CD4-positive, alpha-beta memory T cell (primary cell): ENCODE results near the gene ROBO1. TPM values are rescaled to one million over a fixed set of nuclear protein-coding genes. Genes with fewer than 3 reads are reported as not detected.

Experiments
- CTCF ChIA-PET: fragments of 350-600 bp; sonication (Branson Sonifier 250); formaldehyde crosslinking; loops from one replicate; lab custom pipeline; 2021; ENCODE audit warnings: inconsistent platforms; ENCODE audit not compliant: partially characterized antibody; lab: Charles Lee
- POLR2A ChIA-PET: fragments of 350-600 bp; sonication (Branson Sonifier 250); formaldehyde crosslinking; loops from one replicate; lab custom pipeline; 2021; ENCODE audit not compliant: partially characterized antibody; lab: Charles Lee
- DNase-seq, 5 donors: peaks; one replicate each; pipeline versions ENCODE4 v3.0.0 to v3.0.0-alpha.2; 2020 to 2022; ENCODE audit warnings: mixed read lengths in 1 of 5
- H3K27ac ChIP-seq: one replicate; pipeline ENCODE4 v1.7.0; 2013; ENCODE audit warnings: low read depth, low read length
- H3K27me3 ChIP-seq: 2 replicates; pipeline ENCODE4 v1.7.0; 2013; ENCODE audit warnings: mild to moderate bottlenecking, low read length, moderate library complexity; ENCODE audit not compliant: insufficient read depth
- H3K36me3 ChIP-seq: 2 replicates; pipeline ENCODE4 v1.7.0; 2013; ENCODE audit warnings: mild to moderate bottlenecking, low read length, moderate library complexity; ENCODE audit not compliant: insufficient read depth
- H3K4me1 ChIP-seq: 2 replicates; pipeline ENCODE4 v1.7.0; 2013; ENCODE audit warnings: mild to moderate bottlenecking, low read length, moderate library complexity; ENCODE audit not compliant: insufficient read depth
- H3K4me3 ChIP-seq, 2 donors: one replicate each; pipeline ENCODE4 v1.7.0; 2013; ENCODE audit warnings: low read length in 2 of 2, mild to moderate bottlenecking in 1 of 2
- H3K9me3 ChIP-seq, 2 donors: one replicate each; pipeline ENCODE4 v1.7.0; 2013; ENCODE audit warnings: low read length in 2 of 2, control low read depth in 1 of 2; ENCODE audit not compliant: control insufficient read depth in 1 of 2
- H3K27ac Mint-ChIP-seq, 7 donors: one replicate each; pipeline ENCODE4 v1.8.0; 2020 to 2021; ENCODE audit warnings: mixed read lengths in 7 of 7, mild to moderate bottlenecking in 6 of 7, inconsistent platforms in 3 of 7, moderate library complexity in 3 of 7
- H3K27me3 Mint-ChIP-seq, 2 donors: one replicate each; pipeline ENCODE4 v1.8.0; 2020 to 2021; ENCODE audit warnings: mixed read lengths in 2 of 2
- H3K36me3 Mint-ChIP-seq, 2 donors: one replicate each; pipeline ENCODE4 v1.8.0; 2020 to 2021; ENCODE audit warnings: mixed read lengths in 2 of 2, inconsistent platforms in 1 of 2, mild to moderate bottlenecking in 1 of 2
- H3K4me1 Mint-ChIP-seq, 4 donors: one replicate each; pipeline ENCODE4 v1.8.0; 2020 to 2021; ENCODE audit warnings: mixed read lengths in 4 of 4, mild to moderate bottlenecking in 1 of 4
- H3K4me3 Mint-ChIP-seq, 8 donors: one replicate each; pipeline ENCODE4 v1.8.0; 2020 to 2021; ENCODE audit warnings: mixed read lengths in 8 of 8, mild to moderate bottlenecking in 7 of 8, moderate library complexity in 6 of 8, inconsistent platforms in 3 of 8
- H3K9me3 Mint-ChIP-seq, 8 donors: one replicate each; pipeline ENCODE4 v1.8.0; 2020 to 2021; ENCODE audit warnings: mixed read lengths in 8 of 8, mild to moderate bottlenecking in 5 of 8, inconsistent platforms in 3 of 8, moderate library complexity in 1 of 8
- intact Hi-C: fragments of 100-400 bp; cut with micrococcal nuclease; formaldehyde crosslinking; loops from one replicate; pipeline ENCODE4 v1.15.1; 2023
- polyA plus RNA-seq, 2 donors: library from polyadenylated mRNA; unstranded; fragments of 300-500 nt; fragmentation: Illumina TruSeq; gene quantifications; one replicate each; pipeline ENCODE4 v1.2.3, GENCODE V29; 2021
- total RNA-seq, 2 experiments: library from RNA; stranded (reverse); gene quantifications; one replicate each; pipeline ENCODE4 v1.2.3, GENCODE V29; 2021

The ROBO1 gene
- total and polyA plus RNA-seq, 4 experiments from 2014 or later, result not detected

DNA sequence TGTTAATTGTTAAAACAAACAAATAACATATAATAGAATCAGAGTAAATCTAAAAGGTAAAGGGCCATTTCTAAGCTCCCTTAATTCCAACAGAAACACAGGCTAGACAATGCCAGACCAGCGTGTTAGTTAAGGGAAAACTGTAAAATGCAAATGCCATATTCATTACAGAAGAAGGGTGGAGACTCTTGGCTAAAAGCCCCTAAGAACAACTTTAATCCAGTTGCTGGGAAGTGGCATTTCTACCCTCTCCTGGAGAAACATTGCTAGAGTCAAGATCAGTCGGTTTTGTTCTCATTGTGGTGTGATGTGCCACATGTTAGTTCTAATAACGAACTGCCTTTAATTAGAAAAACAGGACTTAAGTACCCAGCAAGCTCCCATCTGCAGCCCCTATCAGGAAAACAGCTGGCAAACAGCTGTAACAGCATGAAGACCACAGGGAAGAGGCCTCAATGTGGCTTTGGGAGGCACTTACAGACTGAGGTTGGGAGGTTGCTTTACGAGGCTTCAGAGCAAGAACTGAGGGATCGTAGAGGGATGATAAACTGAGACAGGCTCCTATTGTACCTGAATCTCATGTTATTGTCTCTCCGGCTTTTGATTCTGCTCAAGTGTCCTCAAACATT lies 1134.8 kb downstream of the ROBO1 start:
- Mint-ChIP-seq H3K27ac (no peak overlapping the region), H3K9me3 (peaks cover 0 to 5% (median 2%) of the 10 kb centered on the region in 8 donors), H3K36me3 (no peaks in the 10 kb centered on the region), H3K27me3 (no peaks in the 10 kb centered on the region), H3K4me1 (no peaks in the 10 kb centered on the region), H3K4me3 (no peak overlapping the region)
- H3K4me1 ChIP-seq, result no peaks in the 10 kb centered on the region
- POLR2A ChIA-PET, result no interaction called here
- CTCF ChIA-PET, result no interaction called here
- no peaks in the 10 kb centered on the region for H3K27me3 ChIP-seq
- no peaks in the 10 kb centered on the region for H3K9me3 ChIP-seq
- H3K4me3 ChIP-seq, result no peak overlapping the region
- no peak overlapping the region for H3K27ac ChIP-seq
- DNase-seq, result no peak
- intact Hi-C loops, result no loop called here
- no peaks in the 10 kb centered on the region for H3K36me3 ChIP-seq

DNA sequence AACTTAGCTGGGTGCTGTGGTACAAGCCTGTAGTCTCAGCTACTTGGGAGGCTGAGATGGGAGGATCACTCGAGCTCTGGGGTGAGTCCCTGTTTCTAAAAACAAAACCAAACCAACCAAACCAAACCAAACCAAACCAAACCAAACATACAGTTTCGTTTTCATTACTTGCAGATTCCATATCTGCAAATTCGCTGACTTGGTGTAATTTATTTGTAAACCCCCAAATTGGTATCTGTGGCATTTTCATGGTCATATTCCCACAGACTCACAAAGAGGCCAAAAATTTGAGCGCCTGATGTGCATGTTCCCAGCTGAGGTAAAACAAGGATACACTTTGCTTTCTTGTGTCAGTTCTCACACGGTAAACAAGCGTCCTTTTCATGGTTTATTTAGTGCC lies 1138.3 kb downstream of the ROBO1 start:
- ChIA-PET POLR2A (no interaction called here), CTCF (no interaction called here)
- intact Hi-C loops, result no loop called here
- H3K4me1 Mint-ChIP-seq, result no peaks in the 10 kb centered on the region
- H3K9me3 Mint-ChIP-seq, result peaks cover 0 to 5% (median 2%) of the 10 kb centered on the region in 8 donors
- no peaks in the 10 kb centered on the region for H3K36me3 Mint-ChIP-seq
- Histone ChIP-seq H3K4me3 (no peak overlapping the region), H3K9me3 (no peaks in the 10 kb centered on the region), H3K36me3 (no peaks in the 10 kb centered on the region), H3K27me3 (no peaks in the 10 kb centered on the region), H3K27ac (no peak overlapping the region), H3K4me1 (no peaks in the 10 kb centered on the region)
- no peak overlapping the region for H3K4me3 Mint-ChIP-seq
- no peak for DNase-seq
- H3K27ac Mint-ChIP-seq, result no peak overlapping the region
- no peaks in the 10 kb centered on the region for H3K27me3 Mint-ChIP-seq

GRCh38 chr3:78621061-78621716 lies 1146.6 kb downstream of the ROBO1 start:
- intact Hi-C loops, result no loop called here

DNA sequence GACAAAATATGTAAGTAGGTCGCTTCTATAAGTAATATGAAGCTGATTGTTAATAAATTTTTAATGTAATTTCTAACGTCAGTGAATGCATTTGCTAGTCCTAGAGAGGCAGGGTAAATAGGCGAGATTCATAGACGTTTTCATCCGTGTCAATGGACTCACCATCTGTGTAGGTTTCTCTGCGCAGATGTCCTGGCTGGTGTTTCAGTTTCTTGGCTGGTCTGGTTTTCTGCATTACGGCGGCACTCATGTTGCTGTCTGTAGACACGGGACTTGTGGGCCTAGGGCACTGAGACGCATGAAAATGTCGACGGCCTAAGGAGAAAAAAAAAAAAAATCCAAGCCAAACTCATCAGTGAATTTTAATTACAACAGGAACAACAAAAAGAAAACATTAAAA lies 1153.3 kb downstream of the ROBO1 start:
- Mint-ChIP-seq H3K27ac (no peak overlapping the region), H3K36me3 (no peaks in the 10 kb centered on the region), H3K9me3 (peaks cover 0 to 6% (median 1%) of the 10 kb centered on the region in 8 donors), H3K4me3 (peak overlapping the region in 1 of 8 donors; percentile 31), H3K4me1 (no peaks in the 10 kb centered on the region), H3K27me3 (no peaks in the 10 kb centered on the region)
- ChIA-PET POLR2A (no interaction called here), CTCF (interaction anchor here (2.4 kb wide), 1 partner anchor 22 kb away, joined by 4 read pairs; no protein-coding TSS in a partner anchor)
- Histone ChIP-seq H3K4me1 (no peaks in the 10 kb centered on the region), H3K27ac (no peak overlapping the region), H3K9me3 (no peaks in the 10 kb centered on the region), H3K4me3 (no peak overlapping the region), H3K36me3 (no peaks in the 10 kb centered on the region), H3K27me3 (no peaks in the 10 kb centered on the region)
- intact Hi-C loops, result no loop called here
- DNase-seq, result no peak

More at GRCh38 chr3:78621061-78621716, 1146.6 kb downstream of the ROBO1 start:
- Mint-ChIP-seq H3K27ac (no peak overlapping the region), H3K4me3 (no peak overlapping the region), H3K27me3 (no peaks in the 10 kb centered on the region), H3K4me1 (no peaks in the 10 kb centered on the region), H3K36me3 (no peaks in the 10 kb centered on the region), H3K9me3 (peaks cover 0 to 6% (median 1%) of the 10 kb centered on the region in 8 donors)
- H3K4me3 ChIP-seq, result no peak overlapping the region
- no peaks in the 10 kb centered on the region for H3K27me3 ChIP-seq
- DNase-seq, result no peak
- H3K27ac ChIP-seq, result no peak overlapping the region
- CTCF ChIA-PET, result no interaction called here
- no peaks in the 10 kb centered on the region for H3K4me1 ChIP-seq
- no peaks in the 10 kb centered on the region for H3K36me3 ChIP-seq
- H3K9me3 ChIP-seq, result no peaks in the 10 kb centered on the region
- POLR2A ChIA-PET, result no interaction called here

GRCh38 chr3:78613421-78613879 lies 1154.3 kb downstream of the ROBO1 start:
- Mint-ChIP-seq H3K27me3 (no peaks in the 10 kb centered on the region), H3K4me1 (no peaks in the 10 kb centered on the region), H3K27ac (no peak overlapping the region), H3K9me3 (peaks cover 0 to 4% (median 0%) of the 10 kb centered on the region in 8 donors), H3K36me3 (no peaks in the 10 kb centered on the region), H3K4me3 (no peak overlapping the region)
- ChIA-PET POLR2A (no interaction called here), CTCF (no interaction called here)
- Histone ChIP-seq H3K4me1 (no peaks in the 10 kb centered on the region), H3K4me3 (no peak overlapping the region), H3K9me3 (no peaks in the 10 kb centered on the region), H3K27ac (no peak overlapping the region), H3K36me3 (no peaks in the 10 kb centered on the region), H3K27me3 (no peaks in the 10 kb centered on the region)
- intact Hi-C loops, result no loop called here
- no peak for DNase-seq

DNA sequence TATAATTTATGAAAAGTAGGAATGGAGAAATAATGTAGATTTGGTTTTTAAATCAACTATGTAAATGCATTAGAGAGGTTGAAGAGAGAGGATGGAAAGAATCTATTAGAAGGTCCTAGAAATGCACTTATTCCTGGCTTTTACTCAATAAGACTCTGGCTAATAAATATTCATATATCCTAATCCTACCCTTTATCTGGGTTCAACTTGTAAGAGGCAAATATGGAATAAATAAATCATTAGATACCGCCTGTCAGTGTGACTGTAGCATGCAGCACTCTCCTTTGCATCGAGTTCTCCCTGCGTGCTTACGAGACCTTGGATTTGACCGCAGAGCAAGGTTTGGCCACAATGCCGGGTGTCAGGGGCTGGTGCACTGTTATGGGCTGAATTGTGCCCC lies 1156.5 kb downstream of the ROBO1 start:
- no peaks in the 10 kb centered on the region for H3K4me1 Mint-ChIP-seq
- no peak overlapping the region for H3K4me3 Mint-ChIP-seq
- H3K27ac Mint-ChIP-seq, result no peak overlapping the region
- peaks cover 0 to 10% (median 0%) of the 10 kb centered on the region in 8 donors for H3K9me3 Mint-ChIP-seq
- CTCF ChIA-PET, result no interaction called here
- no peaks in the 10 kb centered on the region for H3K27me3 Mint-ChIP-seq
- no peak overlapping the region for H3K27ac ChIP-seq
- POLR2A ChIA-PET, result no interaction called here
- H3K4me1 ChIP-seq, result no peaks in the 10 kb centered on the region
- no peak for DNase-seq
- H3K9me3 ChIP-seq, result no peaks in the 10 kb centered on the region
- H3K36me3 ChIP-seq, result no peaks in the 10 kb centered on the region
- H3K4me3 ChIP-seq, result no peak overlapping the region
- intact Hi-C loops, result no loop called here
- no peaks in the 10 kb centered on the region for H3K36me3 Mint-ChIP-seq
- no peaks in the 10 kb centered on the region for H3K27me3 ChIP-seq

DNA sequence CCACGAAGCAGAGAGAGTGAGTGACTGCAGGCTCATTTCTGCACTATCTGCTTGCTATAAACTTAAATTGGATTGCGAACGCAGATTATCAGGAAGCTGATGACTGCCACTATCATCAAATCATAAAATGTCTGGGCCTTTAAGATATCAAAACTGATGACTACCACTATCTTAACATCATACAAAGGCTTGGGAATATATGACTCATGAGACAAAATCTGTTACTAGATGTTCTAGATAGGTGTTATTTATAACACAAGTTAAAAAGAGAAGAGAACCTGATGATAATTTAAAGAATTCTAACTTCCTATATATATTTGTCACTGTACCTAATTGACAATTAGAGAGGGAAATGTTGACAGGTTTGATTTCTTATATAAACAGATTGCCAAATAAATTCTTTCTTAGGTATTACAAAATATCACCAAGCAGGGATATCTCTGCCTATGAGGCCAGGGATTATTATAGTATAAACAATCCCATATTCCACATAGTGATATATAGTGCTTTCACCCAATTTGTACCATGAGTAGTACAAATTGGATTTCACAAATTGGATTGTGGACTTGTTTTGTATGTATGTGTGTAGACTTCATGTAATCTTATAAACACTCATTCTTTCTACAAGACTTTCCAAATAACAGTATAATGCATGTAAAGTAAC lies 1157.2 kb downstream of the ROBO1 start:
- no peak overlapping the region for H3K27ac Mint-ChIP-seq

More for the DNA sequence above, 1157.2 kb downstream of the ROBO1 start:
- Mint-ChIP-seq H3K9me3 (peaks cover 0 to 10% (median under 1%) of the 10 kb centered on the region in 8 donors), H3K36me3 (no peaks in the 10 kb centered on the region), H3K4me3 (no peak overlapping the region), H3K27me3 (no peaks in the 10 kb centered on the region), H3K4me1 (no peaks in the 10 kb centered on the region)
- intact Hi-C loops, result no loop called here
- Histone ChIP-seq H3K9me3 (no peaks in the 10 kb centered on the region), H3K27me3 (no peaks in the 10 kb centered on the region), H3K36me3 (no peaks in the 10 kb centered on the region), H3K27ac (no peak overlapping the region), H3K4me1 (no peaks in the 10 kb centered on the region), H3K4me3 (no peak overlapping the region)
- no peak for DNase-seq
- POLR2A ChIA-PET, result no interaction called here
- CTCF ChIA-PET, result no interaction called here
